GM12878 (cell line): ENCODE measurements around the gene FN3K. TPM values are rescaled to one million over a fixed set of nuclear protein-coding genes. Genes with fewer than 3 reads are reported as not detected.

Experiments
- ATAC-seq: fragments of 200-7000 bp; cut with Tn5 transposase; 3 replicates; pipeline ENCODE4 v1.9.1; 2020; ENCODE audit warnings: mild to moderate bottlenecking, moderate library complexity
- BruUV-seq: library from RNA; stranded (reverse); fragments of 400-500 nt; replicated peaks from 2 replicates; lab custom pipeline; 2021; lab: Mats Ljungman, UMichigan
- CTCF ChIA-PET: fragments of 300-600 bp; sonication (Branson Sonifier 250); formaldehyde crosslinking; extraction: SDS; loops from one replicate; lab custom pipeline; 2021; ENCODE audit warnings: inconsistent platforms; lab: Yijun Ruan, JAX
- POLR2A ChIA-PET: fragments of 350-600 bp; formaldehyde crosslinking; extraction: SDS; loops from one replicate; lab custom pipeline; 2021; ENCODE audit warnings: inconsistent platforms; lab: Charles Lee
- RAD21 ChIA-PET: fragments of 300-600 bp; sonication (Branson Sonifier 250); formaldehyde crosslinking; loops from one replicate; lab custom pipeline; 2023; ENCODE audit warnings: antibody characterized with exemption; ENCODE audit not compliant: unreplicated experiment; lab: Charles Lee
- SMC1A ChIA-PET: fragments of 300-600 bp; sonication (Branson Sonifier 250); formaldehyde crosslinking; loops from one replicate; lab custom pipeline; 2023; ENCODE audit not compliant: unreplicated experiment, uncharacterized antibody; lab: Charles Lee
- DNase-seq: peaks from one replicate; pipeline ENCODE4 v3.0.0-alpha.2; 2011; ENCODE audit warnings: low read depth, low spot score
- FAIRE-seq: peaks from 3 replicates; lab custom pipeline; 2011; peaks lifted over from hg19 to GRCh38; lab: Jason Lieb, UNC
- H2AFZ ChIP-seq: 2 replicates; pipeline ENCODE4 v1.6.0; 2011; ENCODE audit warnings: low read depth, low read length, control low read depth; ENCODE audit not compliant: control insufficient read depth
- H3K27ac ChIP-seq: 2 replicates; pipeline ENCODE4 v1.5.1; 2011; ENCODE audit warnings: control low read depth; ENCODE audit not compliant: control insufficient read depth, insufficient read depth
- H3K27me3 ChIP-seq, 2 experiments: replicated peaks in 1 of 2; 2 replicates each; pipeline versions ENCODE4 v1.6.0 to v1.6.1; 2011; ENCODE audit warnings: low read length in 1 of 2; ENCODE audit not compliant: control insufficient read depth in 2 of 2, insufficient read depth in 2 of 2
- H3K36me3 ChIP-seq, 2 experiments: 2 replicates each; pipeline ENCODE4 v1.5.1; 2011; ENCODE audit warnings: low read length in 1 of 2; ENCODE audit not compliant: control insufficient read depth in 2 of 2, insufficient read depth in 2 of 2
- H3K4me1 ChIP-seq: 2 replicates; pipeline ENCODE4 v1.6.1; 2011; ENCODE audit warnings: mild to moderate bottlenecking, low read length, moderate library complexity, mixed read lengths; ENCODE audit not compliant: control insufficient read depth, insufficient read depth
- H3K4me2 ChIP-seq: 2 replicates; pipeline ENCODE4 v1.6.0; 2011; ENCODE audit warnings: control low read depth; ENCODE audit not compliant: control insufficient read depth, insufficient read depth
- H3K4me3 ChIP-seq: fragments of 200-600 bp; sonication (generic); 2 replicates; pipeline ENCODE4 v1.5.1; 2016
- H3K79me2 ChIP-seq: 2 replicates; pipeline ENCODE4 v1.6.0; 2011; ENCODE audit warnings: low read length; ENCODE audit not compliant: control insufficient read depth, insufficient read depth
- H3K9ac ChIP-seq: 2 replicates; pipeline ENCODE4 v1.8.0; 2011; ENCODE audit warnings: low read length, control low read depth, mixed read lengths; ENCODE audit not compliant: control insufficient read depth, insufficient read depth
- H3K9me3 ChIP-seq: replicated peaks from 3 replicates; pipeline ENCODE4 v1.5.1; 2011; ENCODE audit warnings: mild to moderate bottlenecking, low read length; ENCODE audit not compliant: control insufficient read depth, insufficient read depth
- H4K20me1 ChIP-seq: 2 replicates; pipeline ENCODE4 v1.6.0; 2011; ENCODE audit not compliant: control insufficient read depth, insufficient read depth
- CEBPB ChIP-seq, 2 experiments: fragments of 150-350 bp in 1 of 2; IDR thresholded peaks; 2 replicates each; pipeline ENCODE4 v1.6.1; 2012 to 2014; ENCODE audit warnings: low read depth in 2 of 2, low read length in 2 of 2, borderline replicate concordance in 1 of 2, inconsistent platforms in 1 of 2
- EGR1 ChIP-seq, 2 experiments: IDR thresholded peaks; 1 replicate in 1 of 2; 2 replicates in 1 of 2; pipeline ENCODE4 v1.6.1; 2011 to 2012; ENCODE audit warnings: low read depth in 2 of 2, low read length in 2 of 2, borderline replicate concordance in 1 of 2, mild to moderate bottlenecking in 1 of 2, moderate library complexity in 1 of 2
- FOXM1 ChIP-seq: IDR thresholded peaks from 2 replicates; pipeline ENCODE4 v1.6.1; 2012; ENCODE audit warnings: low read depth, mild to moderate bottlenecking, inconsistent platforms, low read length, moderate library complexity
- HDAC2 ChIP-seq: fragments of 200-600 bp; sonication (generic); IDR thresholded peaks from 2 replicates; pipeline ENCODE4 v1.6.1; 2017
- JUND ChIP-seq: IDR thresholded peaks from 2 replicates; pipeline ENCODE4 v1.6.1; 2012; ENCODE audit warnings: low read depth, mild to moderate bottlenecking, low read length, improper control_type of control experiment, moderate library complexity
- MTA2 ChIP-seq: fragments of 450-650 bp; IDR thresholded peaks from 2 replicates; pipeline ENCODE4 v1.6.1; 2016; ENCODE audit warnings: low read depth, mild to moderate bottlenecking, moderate library complexity
- NR2C2 ChIP-seq: IDR thresholded peaks from 2 replicates; pipeline ENCODE4 v1.6.1; 2011; ENCODE audit warnings: borderline replicate concordance, low read depth; ENCODE audit not compliant: control insufficient read depth, insufficient read length
- RAD51 ChIP-seq: fragments of 450-650 bp; IDR thresholded peaks from 2 replicates; pipeline ENCODE4 v1.6.1; 2016; ENCODE audit warnings: moderate library complexity, mild to moderate bottlenecking, inconsistent platforms
- RFX5 ChIP-seq: IDR thresholded peaks from 2 replicates; pipeline ENCODE4 v1.6.1; 2011; ENCODE audit warnings: low read depth, low read length, improper control_type of control experiment
- YBX1 ChIP-seq: fragments of 450-650 bp; IDR thresholded peaks from 2 replicates; pipeline ENCODE4 v1.6.1; 2016; ENCODE audit warnings: antibody characterized with exemption
- ZBED1 ChIP-seq: IDR thresholded peaks from 2 replicates; pipeline ENCODE4 v1.6.1; 2016; ENCODE audit warnings: borderline replicate concordance
- WGBS: methylation state at CpG from one replicate; pipeline ENCODE4 v1.1.6; 2016; ENCODE audit warnings: low lambda C conversion rate; ENCODE audit not compliant: insufficient replicate concordance, insufficient coverage; ENCODE audit errors: missing lambda C conversion rate; 5-methylcytosine and 5-hydroxymethylcytosine counted together
- in situ Hi-C: fragments of 300-500 bp; cut with MboI; formaldehyde crosslinking; loops from 9 replicates; pipeline ENCODE4 v1.14.3; 2018; ENCODE audit warnings: mixed read lengths
- intact Hi-C: fragments of 100-400 bp; cut with micrococcal nuclease; formaldehyde crosslinking; loops from one replicate; pipeline ENCODE4 v1.14.2; 2022; ENCODE audit not compliant: unreplicated experiment
- polyA plus RNA-seq, 11 experiments: library from polyadenylated mRNA; depleted of rRNA in 4 of 11; unstranded in 6 of 11; stranded (reverse) in 5 of 11; fragments of >200 nt; fragmentation: Nextera tagmentation in 4 of 11; fragmentation: Illumina TruSeq in 1 of 11; extraction: Ambion mirVana in 4 of 11; extraction: Trizol in 1 of 11; gene quantifications; 1 replicate in 1 of 11; 2 replicates in 10 of 11; pipeline versions ENCODE4 v1.2.1 to v1.2.3, GENCODE V29; 2011 to 2016; ENCODE audit warnings: inconsistent platforms in 2 of 11, missing spikeins in 2 of 11, low read depth in 1 of 11
- total RNA-seq, 4 experiments: library from RNA; depleted of rRNA in 3 of 4; stranded (reverse); fragments of >200 nt in 3 of 4; fragmentation: Illumina TruSeq in 1 of 4; extraction: Trizol in 1 of 4; gene quantifications; 2 replicates each; pipeline versions ENCODE4 v1.2.1 to v1.2.3, GENCODE V29; 2013 to 2021
- TF ChIP-seq, protein P1 (sequence below): fragments of 450-650 bp; IDR thresholded peaks from 2 replicates; pipeline ENCODE4 v1.6.1; 2014; ENCODE audit warnings: mild to moderate bottlenecking
- TF ChIP-seq, protein P2 (sequence below): fragments of 450-650 bp; IDR thresholded peaks from 2 replicates; pipeline ENCODE4 v1.6.1; 2017; ENCODE audit warnings: mild to moderate bottlenecking, moderate library complexity
- TF ChIP-seq, protein P3 (sequence below): fragments of 450-650 bp; IDR thresholded peaks from 2 replicates; pipeline ENCODE4 v1.6.1; 2017; ENCODE audit warnings: antibody characterized with exemption, mild to moderate bottlenecking, moderate library complexity
- TF ChIP-seq, protein P4 (sequence below): fragments of 150-350 bp; IDR thresholded peaks from 2 replicates; pipeline ENCODE4 v1.6.1; 2014; ENCODE audit warnings: mild to moderate bottlenecking, low read depth, low read length

Gene FN3K
- total and polyA plus RNA-seq, 10 of the 15 experiments (the other 5 are each of a cell fraction or from before 2014, with no cell fraction given): 0.08 to 0.51 (median 0.17) TPM; not detected in 7

- in situ Hi-C loops: no loop called here
- no peaks in the 10 kb centered on the region for H4K20me1 ChIP-seq
- WGBS: 89% methylated on average over 7 of the region's 7 CpGs
- no peaks in the 10 kb centered on the region; the same call in 2 of the 3 replicates for H3K9me3 ChIP-seq
- H3K9ac ChIP-seq: no peak overlapping the region
- no peak overlapping the region for H2AFZ ChIP-seq
- H3K79me2 ChIP-seq: no peaks in the 10 kb centered on the region
- no peak overlapping the region for H3K4me2 ChIP-seq
- ChIA-PET POLR2A (no interaction called here), CTCF (no interaction called here)
- no peak for DNase-seq
- no peak for TF ChIP-seq EGR1 (IDR thresholded peaks at IDR 0.05; ENCODE audit: borderline replicate concordance in 1 of 2, low read depth in 2 of 2, low read length in 2 of 2)
- TF ChIP-seq, protein P1, sequence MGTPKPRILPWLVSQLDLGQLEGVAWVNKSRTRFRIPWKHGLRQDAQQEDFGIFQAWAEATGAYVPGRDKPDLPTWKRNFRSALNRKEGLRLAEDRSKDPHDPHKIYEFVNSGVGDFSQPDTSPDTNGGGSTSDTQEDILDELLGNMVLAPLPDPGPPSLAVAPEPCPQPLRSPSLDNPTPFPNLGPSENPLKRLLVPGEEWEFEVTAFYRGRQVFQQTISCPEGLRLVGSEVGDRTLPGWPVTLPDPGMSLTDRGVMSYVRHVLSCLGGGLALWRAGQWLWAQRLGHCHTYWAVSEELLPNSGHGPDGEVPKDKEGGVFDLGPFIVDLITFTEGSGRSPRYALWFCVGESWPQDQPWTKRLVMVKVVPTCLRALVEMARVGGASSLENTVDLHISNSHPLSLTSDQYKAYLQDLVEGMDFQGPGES: no peak
- TF ChIP-seq CEBPB (IDR thresholded peaks at IDR 0.05; ENCODE audit: borderline replicate concordance in 1 of 2, low read depth in 2 of 2, low read length in 2 of 2): no peak
- TF ChIP-seq, protein P2, sequence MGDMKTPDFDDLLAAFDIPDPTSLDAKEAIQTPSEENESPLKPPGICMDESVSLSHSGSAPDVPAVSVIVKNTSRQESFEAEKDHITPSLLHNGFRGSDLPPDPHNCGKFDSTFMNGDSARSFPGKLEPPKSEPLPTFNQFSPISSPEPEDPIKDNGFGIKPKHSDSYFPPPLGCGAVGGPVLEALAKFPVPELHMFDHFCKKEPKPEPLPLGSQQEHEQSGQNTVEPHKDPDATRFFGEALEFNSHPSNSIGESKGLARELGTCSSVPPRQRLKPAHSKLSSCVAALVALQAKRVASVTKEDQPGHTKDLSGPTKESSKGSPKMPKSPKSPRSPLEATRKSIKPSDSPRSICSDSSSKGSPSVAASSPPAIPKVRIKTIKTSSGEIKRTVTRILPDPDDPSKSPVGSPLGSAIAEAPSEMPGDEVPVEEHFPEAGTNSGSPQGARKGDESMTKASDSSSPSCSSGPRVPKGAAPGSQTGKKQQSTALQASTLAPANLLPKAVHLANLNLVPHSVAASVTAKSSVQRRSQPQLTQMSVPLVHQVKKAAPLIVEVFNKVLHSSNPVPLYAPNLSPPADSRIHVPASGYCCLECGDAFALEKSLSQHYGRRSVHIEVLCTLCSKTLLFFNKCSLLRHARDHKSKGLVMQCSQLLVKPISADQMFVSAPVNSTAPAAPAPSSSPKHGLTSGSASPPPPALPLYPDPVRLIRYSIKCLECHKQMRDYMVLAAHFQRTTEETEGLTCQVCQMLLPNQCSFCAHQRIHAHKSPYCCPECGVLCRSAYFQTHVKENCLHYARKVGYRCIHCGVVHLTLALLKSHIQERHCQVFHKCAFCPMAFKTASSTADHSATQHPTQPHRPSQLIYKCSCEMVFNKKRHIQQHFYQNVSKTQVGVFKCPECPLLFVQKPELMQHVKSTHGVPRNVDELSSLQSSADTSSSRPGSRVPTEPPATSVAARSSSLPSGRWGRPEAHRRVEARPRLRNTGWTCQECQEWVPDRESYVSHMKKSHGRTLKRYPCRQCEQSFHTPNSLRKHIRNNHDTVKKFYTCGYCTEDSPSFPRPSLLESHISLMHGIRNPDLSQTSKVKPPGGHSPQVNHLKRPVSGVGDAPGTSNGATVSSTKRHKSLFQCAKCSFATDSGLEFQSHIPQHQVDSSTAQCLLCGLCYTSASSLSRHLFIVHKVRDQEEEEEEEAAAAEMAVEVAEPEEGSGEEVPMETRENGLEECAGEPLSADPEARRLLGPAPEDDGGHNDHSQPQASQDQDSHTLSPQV: no peak
- no peak for TF ChIP-seq RFX5
- TF ChIP-seq NR2C2: no peak
- no peak for TF ChIP-seq FOXM1
- TF ChIP-seq, protein P3, sequence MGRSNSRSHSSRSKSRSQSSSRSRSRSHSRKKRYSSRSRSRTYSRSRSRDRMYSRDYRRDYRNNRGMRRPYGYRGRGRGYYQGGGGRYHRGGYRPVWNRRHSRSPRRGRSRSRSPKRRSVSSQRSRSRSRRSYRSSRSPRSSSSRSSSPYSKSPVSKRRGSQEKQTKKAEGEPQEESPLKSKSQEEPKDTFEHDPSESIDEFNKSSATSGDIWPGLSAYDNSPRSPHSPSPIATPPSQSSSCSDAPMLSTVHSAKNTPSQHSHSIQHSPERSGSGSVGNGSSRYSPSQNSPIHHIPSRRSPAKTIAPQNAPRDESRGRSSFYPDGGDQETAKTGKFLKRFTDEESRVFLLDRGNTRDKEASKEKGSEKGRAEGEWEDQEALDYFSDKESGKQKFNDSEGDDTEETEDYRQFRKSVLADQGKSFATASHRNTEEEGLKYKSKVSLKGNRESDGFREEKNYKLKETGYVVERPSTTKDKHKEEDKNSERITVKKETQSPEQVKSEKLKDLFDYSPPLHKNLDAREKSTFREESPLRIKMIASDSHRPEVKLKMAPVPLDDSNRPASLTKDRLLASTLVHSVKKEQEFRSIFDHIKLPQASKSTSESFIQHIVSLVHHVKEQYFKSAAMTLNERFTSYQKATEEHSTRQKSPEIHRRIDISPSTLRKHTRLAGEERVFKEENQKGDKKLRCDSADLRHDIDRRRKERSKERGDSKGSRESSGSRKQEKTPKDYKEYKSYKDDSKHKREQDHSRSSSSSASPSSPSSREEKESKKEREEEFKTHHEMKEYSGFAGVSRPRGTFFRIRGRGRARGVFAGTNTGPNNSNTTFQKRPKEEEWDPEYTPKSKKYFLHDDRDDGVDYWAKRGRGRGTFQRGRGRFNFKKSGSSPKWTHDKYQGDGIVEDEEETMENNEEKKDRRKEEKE: no peak
- no peak for TF ChIP-seq MTA2
- TF ChIP-seq, protein P4, sequence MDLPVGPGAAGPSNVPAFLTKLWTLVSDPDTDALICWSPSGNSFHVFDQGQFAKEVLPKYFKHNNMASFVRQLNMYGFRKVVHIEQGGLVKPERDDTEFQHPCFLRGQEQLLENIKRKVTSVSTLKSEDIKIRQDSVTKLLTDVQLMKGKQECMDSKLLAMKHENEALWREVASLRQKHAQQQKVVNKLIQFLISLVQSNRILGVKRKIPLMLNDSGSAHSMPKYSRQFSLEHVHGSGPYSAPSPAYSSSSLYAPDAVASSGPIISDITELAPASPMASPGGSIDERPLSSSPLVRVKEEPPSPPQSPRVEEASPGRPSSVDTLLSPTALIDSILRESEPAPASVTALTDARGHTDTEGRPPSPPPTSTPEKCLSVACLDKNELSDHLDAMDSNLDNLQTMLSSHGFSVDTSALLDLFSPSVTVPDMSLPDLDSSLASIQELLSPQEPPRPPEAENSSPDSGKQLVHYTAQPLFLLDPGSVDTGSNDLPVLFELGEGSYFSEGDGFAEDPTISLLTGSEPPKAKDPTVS: no peak
- TF ChIP-seq ZBED1: no peak
- no peak for TF ChIP-seq JUND
- no peak for TF ChIP-seq HDAC2
- TF ChIP-seq YBX1: no peak
- no peak for TF ChIP-seq RAD51
- TF ChIP-seq, all 136 proteins: peak for 0
- Histone ChIP-seq H3K36me3 (peaks cover 0 to 18% of the 10 kb centered on the region in 2 experiments; a peak in 2 of 4 replicates), H3K4me3 (no peak overlapping the region), H3K27me3 (no peaks in the 10 kb centered on the region), H3K4me1 (no peaks in the 10 kb centered on the region), H3K27ac (no peak overlapping the region)
- FAIRE-seq (no peak), ATAC-seq (no peak)
- SMC1A ChIA-PET: no interaction called here
- RAD21 ChIA-PET: no interaction called here
- no TSS peak for BruUV-seq
- intact Hi-C loops: no loop called here
Observed at GRCh38 chr17:82798752-82799151, 63.3 kb downstream of the FN3K start.
